HG02938 (cell line): ENCODE measurements around the gene DKK3.

Experiments used
- ATAC-seq: cut with Tn5 transposase; IDR thresholded peaks from one replicate; pipeline ENCODE4 v1.9.1; 2021; ENCODE audit warnings: mild to moderate bottlenecking, moderate library complexity; ENCODE audit not compliant: unreplicated experiment

Gene DKK3

GRCh38 chr11:11948242-11948947 is 60.0 kb downstream of the DKK3 start:
- no peak for ATAC-seq

GRCh38 chr11:11947825-11948224 is 60.6 kb downstream of the DKK3 start:
- ATAC-seq, result no peak

- ATAC-seq, result no peak
Observed at GRCh38 chr11:11946878-11947277, 61.5 kb downstream of the DKK3 start.

GRCh38 chr11:11946180-11946579 is 62.2 kb downstream of the DKK3 start:
- ATAC-seq, result no peak

GRCh38 chr11:11944444-11944843 is 64.0 kb downstream of the DKK3 start:
- ATAC-seq, result no peak

- no peak for ATAC-seq
Observed at GRCh38 chr11:11942668-11943067, 65.8 kb downstream of the DKK3 start.

- no peak for ATAC-seq
Observed at GRCh38 chr11:11940551-11940950, 67.9 kb downstream of the DKK3 start.

GRCh38 chr11:11937957-11938356 is 70.5 kb downstream of the DKK3 start:
- no peak for ATAC-seq

GRCh38 chr11:11937433-11937832 is 71.0 kb downstream of the DKK3 start:
- ATAC-seq, result no peak

GRCh38 chr11:11935536-11935935 is 72.9 kb downstream of the DKK3 start:
- no peak for ATAC-seq

GRCh38 chr11:11931461-11932055 is 76.9 kb downstream of the DKK3 start:
- no peak for ATAC-seq

- ATAC-seq, result no peak
Observed at GRCh38 chr11:11929920-11930319, 78.5 kb downstream of the DKK3 start.

- no peak for ATAC-seq
Observed at GRCh38 chr11:11923828-11924227, 84.6 kb downstream of the DKK3 start.

GRCh38 chr11:11916981-11917399 is 91.4 kb downstream of the DKK3 start:
- no peak for ATAC-seq

- no peak for ATAC-seq
Observed at GRCh38 chr11:11915625-11916024, 92.8 kb downstream of the DKK3 start.

GRCh38 chr11:11913395-11913794 is 95.0 kb downstream of the DKK3 start:
- ATAC-seq, result no peak
